Astrocyte (in vitro differentiated cells and primary cell): Measurements from ENCODE around the gene OGFOD3. TPM values are rescaled to one million over a fixed set of nuclear protein-coding genes. Genes with fewer than 3 reads are reported as not detected.
A peak's percentile ranks its signal among the peaks of the same experiment; 100 is the strongest.

Experiments used
- DNase-seq: peaks from one replicate; pipeline ENCODE4 v3.0.0-alpha.2; 2010; ENCODE audit warnings: low read depth
- FAIRE-seq: peaks from 2 replicates; lab custom pipeline; 2011; peaks lifted over from hg19 to GRCh38; lab: Jason Lieb, UNC
- H2AFZ ChIP-seq: 2 replicates; pipeline ENCODE4 v1.6.0; 2012; ENCODE audit warnings: low read depth, low read length, inconsistent platforms
- H3K27ac ChIP-seq: 2 replicates; pipeline ENCODE4 v1.5.1; 2011; ENCODE audit warnings: low read depth, low read length, inconsistent platforms
- H3K27me3 ChIP-seq: 2 replicates; pipeline ENCODE4 v1.6.0; 2011; ENCODE audit warnings: low read length, inconsistent platforms; ENCODE audit not compliant: insufficient read depth
- H3K36me3 ChIP-seq: 2 replicates; pipeline ENCODE4 v1.5.1; 2011; ENCODE audit warnings: low read length, inconsistent platforms; ENCODE audit not compliant: insufficient read depth
- H3K4me1 ChIP-seq: 2 replicates; pipeline ENCODE4 v1.5.1; 2011; ENCODE audit warnings: low read length, inconsistent platforms; ENCODE audit not compliant: insufficient read depth
- H3K4me2 ChIP-seq: 2 replicates; pipeline ENCODE4 v1.6.0; 2012; ENCODE audit warnings: low read length, inconsistent platforms
- H3K4me3 ChIP-seq: 2 replicates; pipeline ENCODE4 v1.5.1; 2011; ENCODE audit warnings: low read depth, mild to moderate bottlenecking, low read length, inconsistent platforms; ENCODE audit not compliant: insufficient read depth
- H3K79me2 ChIP-seq: 2 replicates; pipeline ENCODE4 v1.6.0; 2012; ENCODE audit warnings: mild to moderate bottlenecking, low read length, inconsistent platforms; ENCODE audit not compliant: insufficient read depth
- H3K9ac ChIP-seq: 2 replicates; pipeline ENCODE4 v1.6.0; 2012; ENCODE audit warnings: mild to moderate bottlenecking, low read length, inconsistent platforms
- H3K9me3 ChIP-seq: 2 replicates; pipeline ENCODE4 v1.5.1; 2012; ENCODE audit warnings: low read depth, mild to moderate bottlenecking, low read length, inconsistent platforms; ENCODE audit not compliant: insufficient read depth
- H4K20me1 ChIP-seq: 2 replicates; pipeline ENCODE4 v1.6.0; 2012; ENCODE audit warnings: low read length, inconsistent platforms; ENCODE audit not compliant: insufficient read depth
- H3K27ac Mint-ChIP-seq: one replicate; pipeline ENCODE4 v1.8.0; 2021; ENCODE audit warnings: mild to moderate bottlenecking, mixed read lengths; ENCODE audit not compliant: unreplicated experiment
- H3K27me3 Mint-ChIP-seq: one replicate; pipeline ENCODE4 v1.8.0; 2021; ENCODE audit warnings: low read depth, mixed read lengths; ENCODE audit not compliant: unreplicated experiment
- H3K36me3 Mint-ChIP-seq: one replicate; pipeline ENCODE4 v1.8.0; 2021; ENCODE audit warnings: low read depth, mixed read lengths; ENCODE audit not compliant: unreplicated experiment
- H3K4me1 Mint-ChIP-seq: one replicate; pipeline ENCODE4 v1.8.0; 2021; ENCODE audit warnings: low read depth, mixed read lengths; ENCODE audit not compliant: unreplicated experiment
- H3K4me3 Mint-ChIP-seq: one replicate; pipeline ENCODE4 v1.8.0; 2021; ENCODE audit warnings: mild to moderate bottlenecking, moderate library complexity, mixed read lengths; ENCODE audit not compliant: unreplicated experiment
- H3K9me3 Mint-ChIP-seq: one replicate; pipeline ENCODE4 v1.8.0; 2021; ENCODE audit warnings: mild to moderate bottlenecking, mixed read lengths; ENCODE audit not compliant: unreplicated experiment
- CTCF ChIP-seq: IDR thresholded peaks from 2 replicates; pipeline ENCODE4 v1.5.1; 2011; ENCODE audit warnings: low read depth, mild to moderate bottlenecking, inconsistent platforms, low read length, moderate library complexity; ENCODE audit not compliant: insufficient read depth
- EZH2 ChIP-seq: IDR thresholded peaks from 2 replicates; pipeline ENCODE4 v1.6.1; 2012; ENCODE audit warnings: mild to moderate bottlenecking, low read length, inconsistent platforms; ENCODE audit not compliant: insufficient read depth
- total RNA-seq: library from RNA; stranded (reverse); gene quantifications from 2 replicates; pipeline ENCODE4 v1.2.1, GENCODE V29; 2021

Gene OGFOD3
- total RNA-seq, 1 donor from 2014 or later = 20.9 TPM

GRCh38 chr17:82371333-82372248 lies 46.8 kb downstream of the OGFOD3 start, which contains the start of gene UTS2R:
Gene UTS2R, plus strand, starts transcription at chr17:82371765. Its CDS starts 2,560 bp downstream, at chr17:82374325.
- TF ChIP-seq EZH2 (peak; percentile 86), CTCF (no peak)
- FAIRE-seq (no peak), DNase-seq (no peak)
- Mint-ChIP-seq H3K27me3 (peaks cover 47% of the 10 kb centered on the region), H3K4me3 (no peak within 1 kb of the TSS), H3K27ac (no peak within 1 kb of the TSS), H3K36me3 (no peaks in the 10 kb centered on the region), H3K4me1 (no peaks in the 10 kb centered on the region), H3K9me3 (no peaks in the 10 kb centered on the region)
- no peaks in the 10 kb centered on the region for H3K79me2 ChIP-seq
- no peaks in the 10 kb centered on the region for H3K9me3 ChIP-seq
- no peak within 1 kb of the TSS for H3K9ac ChIP-seq
- no peak within 1 kb of the TSS for H3K4me3 ChIP-seq
- peak within 1 kb of the TSS; percentile 17 for H2AFZ ChIP-seq
- H3K27ac ChIP-seq = no peak within 1 kb of the TSS
- H3K36me3 ChIP-seq = no peaks in the 10 kb centered on the region
- no peaks in the 10 kb centered on the region for H3K4me1 ChIP-seq
- no peaks in the 10 kb centered on the region for H4K20me1 ChIP-seq
- peak within 1 kb of the TSS; percentile 62 for H3K4me2 ChIP-seq
- H3K27me3 ChIP-seq = peaks cover 48% of the 10 kb centered on the region

GRCh38 chr17:82370471-82371332 lies 47.7 kb downstream of the OGFOD3 start:
- no peak overlapping the region for H3K4me3 ChIP-seq
- H3K27ac Mint-ChIP-seq = no peak overlapping the region
- H3K9me3 Mint-ChIP-seq = no peaks in the 10 kb centered on the region
- TF ChIP-seq CTCF (no peak), EZH2 (no peak)
- H3K27me3 ChIP-seq = peaks cover 45% of the 10 kb centered on the region
- H4K20me1 ChIP-seq = no peaks in the 10 kb centered on the region
- H3K4me1 ChIP-seq = no peaks in the 10 kb centered on the region
- FAIRE-seq (no peak), DNase-seq (no peak)
- H3K36me3 Mint-ChIP-seq = no peaks in the 10 kb centered on the region
- H3K4me2 ChIP-seq = peak overlapping the region; percentile 62
- no peak overlapping the region for H3K4me3 Mint-ChIP-seq
- no peak overlapping the region for H3K9ac ChIP-seq
- peaks cover under 1% of the 10 kb centered on the region for H3K4me1 Mint-ChIP-seq
- peaks cover 42% of the 10 kb centered on the region for H3K27me3 Mint-ChIP-seq
- no peaks in the 10 kb centered on the region for H3K36me3 ChIP-seq
- no peaks in the 10 kb centered on the region for H3K79me2 ChIP-seq
- H3K27ac ChIP-seq = no peak overlapping the region
- H2AFZ ChIP-seq = peak overlapping the region; percentile 17
- H3K9me3 ChIP-seq = no peaks in the 10 kb centered on the region
